HG03175 (cell line): ENCODE measurements around the gene HOXA5.

Source experiments
- ATAC-seq: cut with Tn5 transposase; IDR thresholded peaks from one replicate; pipeline ENCODE4 v1.9.1; 2021; ENCODE audit warnings: mild to moderate bottlenecking, moderate library complexity; ENCODE audit not compliant: unreplicated experiment

HOXA5 gene

DNA sequence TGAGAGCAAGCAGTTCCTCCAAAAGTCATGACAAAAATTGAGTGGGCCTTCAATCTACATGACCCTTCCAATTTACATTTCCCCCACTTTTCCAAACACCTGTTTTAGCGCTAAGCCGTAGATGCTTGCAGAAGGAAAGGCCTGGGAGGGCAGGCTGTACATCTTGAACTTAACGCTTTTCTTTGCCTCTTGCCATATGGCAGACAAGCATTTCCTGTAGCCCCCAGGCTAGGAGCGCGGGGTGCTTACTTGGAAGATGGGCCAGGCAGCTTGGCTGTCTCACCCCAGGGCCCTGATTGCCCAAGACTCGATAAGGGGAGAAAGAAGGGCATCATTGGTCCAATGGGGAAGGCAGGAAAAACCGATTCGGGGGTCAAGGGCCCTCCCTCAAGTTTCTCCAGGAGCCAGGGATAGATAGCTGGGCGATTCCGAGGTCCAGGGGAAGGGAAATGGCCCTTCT lies 28.9 kb upstream of the HOXA5 start:
- no peak for ATAC-seq

DNA sequence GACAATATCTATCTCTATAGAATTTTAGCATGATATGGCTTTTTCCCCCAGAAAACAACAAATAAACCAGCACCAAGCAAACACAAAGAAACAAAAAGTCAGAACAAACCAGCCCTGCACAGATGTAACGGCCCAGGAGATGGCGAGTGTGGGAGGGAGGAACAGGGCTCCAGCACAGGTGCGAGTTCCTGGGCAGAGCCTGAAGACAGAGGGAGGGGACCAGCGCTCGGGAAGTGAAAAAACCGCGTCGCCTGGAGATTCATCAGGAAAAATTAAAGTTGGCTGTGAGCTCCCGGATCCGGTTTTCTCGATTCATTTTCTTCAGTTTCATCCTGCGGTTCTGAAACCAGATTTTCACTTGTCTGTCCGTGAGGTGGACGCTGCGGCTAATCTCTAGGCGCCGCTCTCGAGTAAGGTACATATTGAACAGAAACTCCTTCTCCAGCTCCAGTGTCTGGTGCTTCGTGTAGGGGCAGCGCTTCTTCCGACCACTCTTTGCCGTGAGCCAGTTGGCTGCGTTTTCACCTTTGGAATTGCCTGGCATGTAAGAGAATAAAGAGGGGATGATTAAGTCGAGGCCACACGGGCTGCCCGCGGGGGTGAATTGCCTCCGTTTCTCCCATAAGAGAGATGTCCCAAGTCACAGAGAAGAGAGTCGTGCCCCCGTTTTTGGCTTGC lies 28.3 kb upstream of the HOXA5 start:
- ATAC-seq, result no peak

DNA sequence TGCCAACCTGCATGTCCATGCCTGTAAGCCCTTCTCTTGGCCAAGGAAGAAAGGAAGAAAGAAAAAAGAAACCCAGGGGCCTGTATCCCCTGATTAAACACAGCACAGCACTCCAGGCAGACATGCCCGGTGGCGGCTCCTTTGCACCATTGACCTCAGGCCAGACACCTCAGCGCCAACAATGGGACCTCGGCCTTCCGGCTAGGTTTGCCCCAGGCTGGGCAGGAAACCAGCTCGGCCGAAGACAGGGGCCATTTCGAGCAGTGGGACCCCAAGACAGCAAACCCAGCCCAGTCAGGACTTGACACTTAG lies 27.8 kb upstream of the HOXA5 start:
- no peak for ATAC-seq

DNA sequence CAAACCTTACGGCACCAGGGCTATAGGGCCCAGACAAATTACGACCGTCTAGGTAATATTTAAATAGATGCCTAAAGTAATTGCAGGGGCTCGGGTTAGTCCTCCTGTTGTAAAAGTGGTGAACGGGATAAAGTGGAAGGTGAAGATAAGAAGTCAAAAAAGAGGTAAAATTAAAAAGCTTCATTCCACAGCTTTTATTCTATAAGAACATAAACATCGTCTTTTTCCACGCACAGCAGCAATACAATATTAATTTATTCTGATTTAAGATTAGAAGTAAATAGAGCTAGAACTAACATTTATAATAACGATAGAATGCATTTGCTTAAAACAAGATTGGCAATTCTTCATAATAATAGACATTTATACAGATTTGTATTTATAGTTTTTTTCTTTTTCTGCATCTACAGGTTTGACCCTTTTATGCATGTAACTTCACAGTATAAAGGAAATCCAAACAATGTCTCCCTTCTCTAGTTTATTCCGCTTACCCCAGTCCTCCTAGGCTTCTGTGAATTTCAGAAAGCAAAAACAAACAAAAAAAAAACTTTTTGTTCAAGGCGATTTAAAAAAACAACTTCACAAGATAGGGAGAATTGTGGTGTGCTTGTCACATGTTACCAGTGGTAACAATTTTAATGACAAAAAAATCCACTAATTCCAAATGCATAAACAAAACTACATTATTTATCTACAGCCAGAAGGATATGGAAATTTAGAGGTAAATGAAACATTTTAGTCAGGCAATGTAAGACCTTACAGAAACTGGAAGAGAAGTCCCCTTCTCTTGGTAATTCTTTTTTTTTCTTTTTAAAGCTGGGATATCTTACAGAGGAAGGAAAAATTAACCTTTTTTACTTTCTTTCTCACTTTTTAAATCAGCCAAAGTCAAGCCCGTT lies 27.2 kb upstream of the HOXA5 start:
- ATAC-seq, result no peak

DNA sequence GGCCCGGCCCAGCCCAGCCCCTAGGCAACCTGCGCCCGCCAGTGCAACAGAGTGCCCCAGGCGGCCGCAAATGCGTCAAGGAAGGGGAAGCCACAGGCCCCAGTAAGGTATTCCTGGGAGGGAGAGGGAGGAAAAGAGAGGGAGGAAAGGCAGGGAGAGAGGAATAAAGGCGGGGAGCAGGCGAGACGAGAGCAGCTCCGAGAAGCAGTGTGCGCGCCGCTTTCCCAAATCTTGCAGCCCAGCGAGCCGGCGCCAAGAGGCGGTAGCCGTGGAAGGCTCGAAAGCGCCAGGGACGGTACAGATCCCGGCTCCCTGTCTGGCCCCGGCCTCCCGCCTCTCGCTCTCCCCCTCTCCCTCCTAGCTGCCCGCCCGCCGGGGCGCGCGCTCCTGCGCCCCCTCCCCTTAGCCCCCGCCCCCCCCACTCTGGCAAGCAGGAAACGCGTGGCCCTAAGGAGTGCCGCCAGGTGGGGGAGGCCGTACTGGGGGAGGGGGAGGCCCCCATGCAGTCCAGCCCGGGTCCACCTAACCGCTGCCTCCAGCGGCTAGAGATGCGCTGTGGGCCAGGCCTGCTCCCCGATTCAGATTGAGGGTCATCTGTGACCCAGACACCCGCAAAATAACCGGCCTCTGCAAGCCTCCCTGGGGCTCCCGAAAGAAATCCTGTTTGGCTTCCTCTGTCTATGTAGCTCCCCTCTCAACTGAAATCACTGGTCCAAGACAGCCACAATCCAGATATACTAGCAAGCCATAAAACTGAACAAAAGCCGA lies 26.4 kb upstream of the HOXA5 start:
- ATAC-seq, result no peak

DNA sequence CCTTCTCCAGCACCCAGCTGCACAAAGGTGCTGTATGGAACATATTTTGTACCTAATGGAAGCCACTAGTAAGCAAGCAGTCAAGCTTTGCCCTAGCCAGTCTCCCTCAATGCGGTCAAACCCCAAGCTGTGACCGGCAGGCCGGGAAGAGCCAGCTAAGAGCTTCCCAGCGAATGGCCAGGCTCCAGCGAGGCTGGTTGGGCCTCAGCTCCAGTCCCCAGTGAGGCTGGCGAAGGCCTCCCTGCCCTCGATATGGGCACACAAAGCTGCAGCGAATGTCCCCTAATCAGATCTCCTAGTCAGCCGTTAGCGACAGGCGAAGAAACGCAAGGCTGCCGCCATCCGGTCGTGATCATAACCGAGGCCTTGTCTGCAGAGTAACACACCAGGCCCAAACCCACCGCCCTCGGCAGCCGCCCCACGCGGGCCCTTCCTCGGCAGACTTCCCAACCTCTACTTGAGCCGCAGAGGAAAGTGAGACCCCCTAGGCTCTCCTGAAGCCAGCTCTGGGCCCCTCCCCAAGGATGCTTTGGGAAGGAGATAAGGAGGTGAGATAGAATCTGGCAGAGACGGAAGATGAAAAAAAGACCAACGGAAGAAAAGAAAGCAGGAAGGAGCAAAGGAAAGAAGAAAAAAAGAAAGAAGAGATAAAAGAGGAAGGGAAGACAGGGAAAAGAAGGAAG lies 24.9 kb upstream of the HOXA5 start:
- ATAC-seq, result no peak

DNA sequence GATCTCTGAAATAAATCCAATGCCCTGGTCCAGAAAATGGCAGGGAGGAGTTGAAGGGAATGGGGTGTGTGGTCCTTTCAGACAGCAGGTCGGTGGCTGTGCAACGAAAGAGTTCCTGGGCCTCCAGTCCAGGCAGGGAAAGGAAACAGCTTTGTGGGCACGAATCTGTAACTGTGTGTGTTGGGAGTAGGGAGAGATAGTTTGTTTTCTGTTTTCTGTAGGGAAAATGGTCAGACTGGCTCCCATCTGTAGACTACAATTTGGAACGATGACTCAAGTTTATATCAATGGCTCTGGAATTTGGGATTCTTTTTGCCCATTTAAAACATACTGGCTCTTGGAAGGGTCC lies 24.4 kb upstream of the HOXA5 start:
- ATAC-seq, result no peak

DNA sequence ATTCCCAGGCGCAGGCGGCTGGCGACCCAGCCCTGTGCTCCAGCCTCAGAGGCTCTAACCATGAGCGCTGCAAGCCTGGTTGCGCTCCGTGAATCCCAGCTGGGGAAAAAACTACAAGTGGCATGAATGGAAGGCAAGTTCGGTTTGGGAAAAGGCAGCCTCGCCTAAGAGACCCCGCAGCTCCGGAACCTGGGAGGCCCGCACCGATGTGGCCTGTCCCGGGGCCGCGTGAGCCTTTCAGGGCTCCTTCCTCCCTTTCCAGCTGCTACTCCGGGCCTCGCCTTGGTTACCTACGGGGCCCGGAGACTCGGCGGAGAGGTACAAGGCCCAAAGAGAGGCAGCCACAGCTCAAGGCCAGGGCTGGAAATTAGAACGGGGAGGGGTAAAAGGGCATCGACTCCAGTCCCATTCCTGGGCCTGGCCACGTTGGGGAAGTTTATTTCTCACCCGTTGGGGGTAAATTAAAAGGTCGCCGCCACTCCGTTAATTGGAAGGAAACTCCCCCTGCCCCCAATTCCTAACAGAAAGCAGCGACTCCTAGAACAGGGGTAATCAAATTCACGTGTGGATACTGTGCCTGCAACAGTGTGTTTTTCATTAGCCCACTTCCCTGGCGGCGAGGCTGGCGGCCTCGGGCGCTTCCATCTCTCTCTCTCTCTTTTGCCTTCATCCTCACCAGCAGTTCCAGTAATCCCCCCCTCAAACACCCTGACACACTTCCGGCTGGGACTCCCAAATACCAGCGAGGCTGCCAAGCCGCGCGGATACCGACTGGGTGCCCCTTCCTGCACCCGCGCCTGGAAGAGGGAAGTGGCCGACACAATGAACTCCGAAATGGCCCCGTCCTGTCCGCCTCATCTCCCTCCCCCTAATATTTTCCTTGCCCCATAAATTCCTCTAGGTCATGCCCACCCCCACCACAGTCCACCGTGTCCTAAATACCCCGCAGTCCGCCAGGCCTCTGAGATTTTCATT lies 23.3 kb upstream of the HOXA5 start:
- ATAC-seq, result no peak

DNA sequence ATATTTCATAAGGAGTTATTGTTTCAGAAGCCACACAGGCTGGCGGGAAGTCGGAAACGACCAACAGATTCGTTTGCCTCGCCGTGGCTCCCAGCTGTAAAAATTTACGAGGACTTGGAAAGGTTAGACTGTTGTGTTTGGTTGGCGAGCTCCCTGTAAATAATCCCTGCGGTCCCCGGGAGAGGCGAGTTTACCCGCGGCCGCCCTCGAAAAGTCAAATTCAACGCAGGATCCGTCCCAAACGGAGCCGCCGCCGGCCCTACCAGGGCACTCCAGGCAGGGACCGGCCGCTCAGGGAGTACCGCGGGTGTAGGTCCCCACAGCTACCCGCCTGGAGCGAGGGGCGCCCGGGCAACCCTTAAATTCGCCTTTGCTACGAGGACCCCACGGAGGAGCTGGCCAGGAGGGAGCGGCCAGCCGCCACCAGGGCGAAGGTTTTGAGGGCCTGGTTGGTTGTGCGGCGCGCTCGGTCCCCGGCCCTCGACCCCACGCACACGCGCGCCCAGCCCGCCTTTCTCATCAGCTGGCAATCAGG lies 22.6 kb upstream of the HOXA5 start:
- ATAC-seq, result no peak

DNA sequence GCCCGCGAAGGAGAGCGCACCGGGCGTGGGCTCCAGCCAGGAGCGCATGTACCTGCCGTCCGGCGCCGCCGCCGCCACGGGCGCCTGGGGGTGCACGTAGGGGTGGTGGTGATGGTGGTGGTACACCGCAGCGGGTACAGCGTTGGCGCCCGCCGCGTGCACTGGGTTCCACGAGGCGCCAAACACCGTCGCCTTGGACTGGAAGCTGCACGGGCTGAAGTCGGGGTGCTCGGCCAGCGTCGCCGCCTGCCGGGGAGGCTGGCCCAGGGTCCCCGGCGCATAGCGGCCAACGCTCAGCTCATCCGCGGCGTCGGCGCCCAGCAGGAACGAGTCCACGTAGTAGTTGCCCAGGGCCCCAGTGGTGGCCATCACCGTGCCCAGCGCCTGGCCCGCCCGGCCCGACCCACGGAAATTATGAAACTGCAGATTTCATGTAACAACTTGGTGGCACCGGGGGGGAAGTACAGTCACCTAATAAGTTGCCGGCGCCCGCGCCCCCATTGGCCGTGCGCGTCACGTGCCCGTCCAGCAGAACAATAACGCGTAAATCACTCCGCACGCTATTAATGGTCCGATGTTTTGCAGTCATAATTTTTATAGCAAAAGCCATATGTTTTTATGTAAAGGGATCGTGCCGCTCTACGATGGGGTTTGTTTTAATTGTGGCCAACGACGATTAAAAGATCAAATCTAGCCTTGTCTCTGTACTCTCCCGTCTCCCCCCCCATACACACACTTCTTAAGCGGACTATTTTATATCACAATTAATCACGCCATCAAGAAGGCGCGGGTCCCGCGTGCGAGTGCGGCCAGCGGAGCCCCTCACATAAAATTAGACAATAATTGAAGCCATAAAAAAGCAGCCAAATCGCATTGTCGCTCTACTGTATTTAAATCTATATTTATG lies 21.9 kb upstream of the HOXA5 start, which contains the start of gene HOXA9:
TSS of gene HOXA9 (minus strand) at position 449 of the 907 bp plus-strand sequence. CDS start at position 369, 80 bp downstream.
- no peak for ATAC-seq

DNA sequence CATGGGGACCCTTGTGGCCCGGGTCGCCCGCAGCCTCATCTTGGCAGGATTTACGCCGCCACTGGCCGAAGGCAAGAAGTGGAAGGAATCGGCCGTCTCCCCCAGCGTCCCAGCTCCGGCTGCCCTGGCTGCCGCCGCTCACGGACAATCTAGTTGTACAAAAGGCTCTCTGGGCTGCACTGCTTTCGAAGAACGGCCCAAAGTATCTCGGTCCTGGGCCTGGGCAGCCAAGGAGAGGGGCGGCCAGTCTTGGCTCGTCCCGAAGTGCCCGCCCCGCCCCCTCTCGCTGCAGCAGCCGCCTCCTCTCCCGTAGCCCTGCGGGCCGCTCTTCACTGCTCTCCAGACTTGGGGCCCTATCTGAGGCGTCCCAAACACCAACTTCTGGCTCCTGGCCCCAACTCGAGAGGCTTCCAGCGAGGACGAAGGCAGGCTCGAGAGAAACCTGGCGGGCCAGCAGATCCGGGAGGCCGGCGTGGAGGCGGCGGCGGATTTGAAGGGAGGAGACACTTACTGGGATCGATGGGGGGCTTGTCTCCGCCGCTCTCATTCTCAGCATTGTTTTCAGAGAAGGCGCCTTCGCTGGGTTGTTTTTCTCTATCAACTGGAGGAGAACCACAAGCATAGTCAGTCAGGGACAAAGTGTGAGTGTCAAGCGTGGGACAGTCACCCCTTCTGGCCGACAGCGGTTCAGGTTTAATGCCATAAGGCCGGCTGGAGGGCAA lies 21.0 kb upstream of the HOXA5 start:
- no peak for ATAC-seq

DNA sequence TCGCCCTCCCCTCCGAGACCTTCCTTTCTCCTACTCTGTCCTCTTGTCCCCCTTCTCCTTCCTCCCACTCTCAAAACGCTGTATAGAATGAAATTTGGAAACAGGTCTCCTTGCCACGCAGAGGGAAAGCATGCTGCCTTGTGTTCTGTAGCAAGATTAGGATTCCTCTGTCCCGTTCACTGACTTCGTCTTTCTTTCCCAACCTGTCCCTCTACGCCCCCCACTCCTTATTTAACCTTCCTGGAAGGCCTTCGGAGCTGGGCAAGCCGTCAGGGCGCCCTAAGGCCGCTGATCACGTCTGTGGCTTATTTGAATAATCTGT lies 20.5 kb upstream of the HOXA5 start:
- ATAC-seq, result no peak

DNA sequence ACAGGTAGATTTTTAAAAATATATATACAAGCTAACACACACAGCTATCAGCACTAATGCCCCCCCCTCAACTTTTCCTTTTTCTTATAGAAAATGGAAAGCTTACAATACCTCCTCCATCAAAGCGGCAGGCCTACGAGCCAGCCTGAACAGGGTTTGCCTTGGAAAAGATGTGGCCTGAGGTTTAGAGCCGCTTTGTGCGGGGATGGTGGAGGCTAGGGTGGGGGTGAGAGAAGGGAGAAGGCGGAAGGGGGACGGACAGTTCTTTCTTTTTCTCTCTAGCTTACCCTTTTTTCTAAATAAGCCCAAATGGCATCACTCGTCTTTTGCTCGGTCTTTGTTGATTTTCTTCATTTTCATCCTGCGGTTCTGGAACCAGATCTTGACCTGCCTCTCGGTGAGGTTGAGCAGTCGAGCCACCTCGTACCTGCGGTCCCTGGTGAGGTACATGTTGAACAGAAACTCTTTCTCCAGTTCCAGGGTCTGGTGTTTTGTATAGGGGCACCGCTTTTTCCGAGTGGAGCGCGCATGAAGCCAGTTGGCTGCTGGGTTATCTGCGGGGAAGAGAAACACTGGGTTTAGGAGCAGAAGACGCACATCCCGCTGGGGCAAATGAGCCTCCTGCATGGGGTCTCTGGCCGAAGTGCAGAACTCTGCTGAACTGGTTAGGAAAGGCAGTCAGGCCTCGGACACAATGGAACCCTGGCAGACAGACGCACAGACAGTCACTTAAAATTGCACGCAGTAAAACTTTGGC lies 20.0 kb upstream of the HOXA5 start:
- no peak for ATAC-seq

DNA sequence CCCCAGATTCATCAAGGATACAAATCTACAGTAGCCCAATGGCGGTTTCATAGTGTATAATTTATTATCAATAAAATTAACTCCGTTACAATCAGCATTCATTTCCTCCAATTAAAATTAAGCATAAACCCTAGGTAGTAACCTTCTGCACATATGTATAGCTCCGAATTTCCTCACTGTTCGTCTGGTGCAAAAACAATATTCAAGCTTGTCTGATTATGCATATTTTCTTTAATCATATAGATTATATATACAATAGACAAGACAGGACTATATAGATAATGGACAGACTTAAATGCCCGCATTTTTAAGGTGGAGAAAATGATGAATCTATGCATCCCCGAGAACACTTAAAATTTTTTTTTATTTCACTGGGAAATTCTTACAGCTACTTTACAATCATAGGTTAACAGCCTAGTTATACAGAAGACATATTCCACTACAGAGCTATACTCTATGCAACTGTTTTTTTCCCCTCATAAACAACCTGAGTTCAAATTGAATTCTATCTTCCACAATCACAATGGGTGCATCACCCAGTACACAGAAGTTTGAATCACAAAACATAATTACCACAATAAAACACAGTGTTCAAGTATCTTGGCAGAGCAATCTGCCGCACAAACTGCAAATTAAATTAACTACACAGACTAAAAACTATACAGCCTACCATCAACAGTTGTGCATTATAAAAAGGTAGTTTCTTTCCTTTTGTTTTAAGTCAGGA lies 19.2 kb upstream of the HOXA5 start:
- ATAC-seq, result no peak

DNA sequence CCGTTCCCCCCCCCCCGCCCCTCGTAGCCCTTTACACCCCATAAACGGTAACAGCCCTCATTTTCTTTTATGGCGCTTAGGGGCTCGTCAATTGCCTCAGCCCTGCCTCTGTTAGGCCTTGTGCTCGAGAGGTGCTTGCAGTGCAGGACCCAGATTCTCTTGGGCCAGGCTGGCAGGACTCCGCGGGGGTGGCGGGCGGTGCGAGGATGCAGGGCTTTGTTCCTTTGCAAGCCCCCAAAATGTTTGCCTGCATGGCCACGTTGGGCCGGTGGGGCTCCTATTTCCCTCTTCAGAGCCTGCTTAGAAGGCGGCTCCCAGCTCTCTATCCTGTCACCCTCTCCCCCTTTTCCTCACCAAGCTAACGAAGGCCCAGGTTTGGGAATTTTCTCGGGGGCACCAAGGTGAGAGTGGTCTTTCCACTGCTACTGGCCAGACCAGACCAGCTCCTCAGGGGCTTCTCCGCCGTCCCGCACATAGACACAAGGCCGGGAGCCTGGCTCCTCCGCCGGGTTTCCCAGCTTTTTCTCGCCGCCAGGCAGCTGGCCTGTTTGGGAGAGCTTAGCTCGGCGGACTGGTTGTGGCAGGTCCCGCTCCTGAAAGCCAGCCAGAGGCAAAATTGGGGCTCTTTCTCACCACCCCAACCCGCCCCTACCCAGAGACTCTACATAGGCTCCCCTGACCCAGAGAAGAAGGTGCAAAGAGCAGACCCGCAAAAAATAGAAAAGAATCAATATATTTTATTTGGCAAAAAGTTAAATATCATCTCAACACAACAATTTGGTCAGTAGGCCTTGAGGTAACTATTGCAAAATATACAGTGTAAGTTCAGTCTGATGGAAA lies 18.5 kb upstream of the HOXA5 start:
- ATAC-seq, result no peak

DNA sequence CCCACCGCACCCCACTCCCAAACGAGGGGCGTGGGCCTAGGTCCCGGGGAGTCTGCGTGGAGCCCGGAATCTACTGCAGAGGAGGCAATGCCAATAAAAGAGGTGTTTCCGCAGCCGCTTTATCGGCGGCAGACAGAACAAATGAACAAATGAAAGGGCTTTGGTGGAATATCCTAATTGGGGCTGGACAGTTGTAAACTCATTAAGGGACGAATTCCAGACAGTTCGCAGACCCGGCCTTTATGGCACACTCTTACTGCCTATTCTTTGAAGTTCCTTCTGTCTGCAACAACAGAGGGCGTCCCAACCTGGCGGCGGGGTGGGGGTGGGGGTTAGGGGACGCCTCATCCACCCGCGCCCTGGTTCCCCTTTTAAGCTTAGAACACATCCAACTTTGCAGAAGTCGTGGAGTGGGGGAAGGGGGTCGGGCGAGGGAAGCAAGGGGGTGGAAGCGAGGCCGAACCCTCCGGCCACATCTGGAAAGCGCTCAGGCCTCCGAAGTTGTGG lies 17.8 kb upstream of the HOXA5 start:
- ATAC-seq, result no peak
